GM23338 (cell line): ENCODE measurements around the gene POLR2H. TPM values are rescaled to one million over a fixed set of nuclear protein-coding genes. Genes with fewer than 3 reads are reported as not detected.

Source experiments
- ATAC-seq: fragments of 200-7000 bp; cut with Tn5 transposase; 3 replicates; pipeline ENCODE4 v1.9.1; 2020
- DNase-seq: peaks from one replicate; pipeline ENCODE4 v3.0.0-alpha.2; 2015; ENCODE audit warnings: low spot score
- H2AFZ ChIP-seq: fragments of 200-600 bp; sonication (generic); 2 replicates; pipeline ENCODE4 v1.8.0; 2016; ENCODE audit warnings: antibody characterized with exemption, mild to moderate bottlenecking, moderate library complexity
- H3F3A ChIP-seq: fragments of 200-600 bp; sonication (generic); replicated peaks from 2 replicates; pipeline ENCODE4 v1.8.0; 2017; ENCODE audit warnings: antibody characterized with exemption, mixed run types, low read depth
- H3K27ac ChIP-seq: fragments of 200-600 bp; sonication (generic); 2 replicates; pipeline ENCODE4 v1.6.1; 2016; ENCODE audit warnings: low read depth
- H3K27me3 ChIP-seq: fragments of 200-600 bp; sonication (generic); 2 replicates; pipeline ENCODE4 v1.8.0; 2016; ENCODE audit warnings: mild to moderate bottlenecking, mixed run types, moderate library complexity; ENCODE audit not compliant: insufficient read depth
- H3K36me3 ChIP-seq: fragments of 200-600 bp; sonication (generic); 2 replicates; pipeline ENCODE4 v1.8.0; 2016; ENCODE audit warnings: mild to moderate bottlenecking; ENCODE audit not compliant: insufficient read depth
- H3K4me1 ChIP-seq: fragments of 200-600 bp; sonication (generic); 2 replicates; pipeline ENCODE4 v1.8.0; 2016; ENCODE audit warnings: mild to moderate bottlenecking, moderate library complexity; ENCODE audit not compliant: insufficient read depth
- H3K4me2 ChIP-seq: fragments of 200-600 bp; sonication (generic); 2 replicates; pipeline ENCODE4 v1.7.1; 2017; ENCODE audit warnings: mixed run types
- H3K4me3 ChIP-seq: fragments of 200-600 bp; sonication (generic); 2 replicates; pipeline ENCODE4 v1.6.1; 2016; ENCODE audit warnings: mixed run types
- H3K79me2 ChIP-seq: fragments of 200-600 bp; sonication (generic); replicated peaks from 2 replicates; pipeline ENCODE4 v1.8.0; 2017; ENCODE audit warnings: mild to moderate bottlenecking; ENCODE audit not compliant: insufficient read depth
- H3K9me2 ChIP-seq: fragments of 200-600 bp; sonication (generic); 2 replicates; pipeline ENCODE4 v1.8.0; 2017; ENCODE audit not compliant: insufficient read depth
- H4K20me1 ChIP-seq: fragments of 200-600 bp; sonication (generic); replicated peaks from 2 replicates; pipeline ENCODE4 v1.8.0; 2017; ENCODE audit warnings: mild to moderate bottlenecking; ENCODE audit not compliant: insufficient read depth
- H3K27ac Mint-ChIP-seq: 2 replicates; pipeline ENCODE4 v1.8.0; 2020; ENCODE audit warnings: inconsistent platforms, mild to moderate bottlenecking, moderate library complexity, mixed read lengths
- H3K27me3 Mint-ChIP-seq: 3 replicates; pipeline ENCODE4 v1.8.0; 2022; ENCODE audit warnings: low read depth, mild to moderate bottlenecking, moderate library complexity, mixed read lengths, inconsistent platforms; ENCODE audit not compliant: insufficient read depth, poor library complexity
- H3K36me3 Mint-ChIP-seq: 3 replicates; pipeline ENCODE4 v1.8.0; 2021; ENCODE audit warnings: low read depth, mild to moderate bottlenecking, inconsistent platforms, moderate library complexity, mixed read lengths
- H3K4me1 Mint-ChIP-seq: 3 replicates; pipeline ENCODE4 v1.8.0; 2020; ENCODE audit warnings: mild to moderate bottlenecking, inconsistent platforms, mixed read lengths
- H3K4me3 Mint-ChIP-seq: 3 replicates; pipeline ENCODE4 v1.8.0; 2021; ENCODE audit warnings: moderate library complexity, mild to moderate bottlenecking, inconsistent platforms, mixed read lengths
- H3K9me3 Mint-ChIP-seq: 3 replicates; pipeline ENCODE4 v1.8.0; 2020; ENCODE audit warnings: moderate library complexity, mild to moderate bottlenecking, inconsistent platforms, mixed read lengths
- CREB1 ChIP-seq: fragments of 250-450 bp; sonication (Bioruptor Pico); IDR thresholded peaks from 2 replicates; pipeline ENCODE4 v1.5.0; 2020; ENCODE audit warnings: low read depth, mild to moderate bottlenecking, moderate library complexity
- CTCF ChIP-seq, 2 experiments: fragments of 200-600 bp in 1 of 2; sonication (generic) in 1 of 2; conservative IDR thresholded peaks; 2 replicates each; pipeline versions ENCODE4 v1.5.1 to v1.6.1; 2016 to 2017; ENCODE audit warnings: antibody characterized with exemption in 2 of 2, low read depth in 2 of 2, mild to moderate bottlenecking in 2 of 2, moderate library complexity in 1 of 2
- ETS1 ChIP-seq: IDR thresholded peaks from 2 replicates; pipeline ENCODE4 v1.6.1; 2016; ENCODE audit warnings: antibody characterized with exemption
- EZH2 ChIP-seq: fragments of 200-600 bp; sonication (generic); IDR thresholded peaks from one replicate; pipeline ENCODE4 v1.8.0; 2017; ENCODE audit warnings: antibody characterized with exemption, mild to moderate bottlenecking, low read depth; ENCODE audit not compliant: unreplicated experiment
- EZH2phosphoT487 ChIP-seq: fragments of 200-600 bp; sonication (generic); IDR thresholded peaks from one replicate; pipeline ENCODE4 v1.8.1; 2018; ENCODE audit warnings: antibody characterized with exemption; ENCODE audit not compliant: unreplicated experiment
- JUNB ChIP-seq: IDR thresholded peaks from one replicate; pipeline ENCODE4 v1.6.1; 2016; ENCODE audit warnings: antibody characterized with exemption; ENCODE audit not compliant: unreplicated experiment
- NANOG ChIP-seq: IDR thresholded peaks from 2 replicates; pipeline ENCODE4 v1.6.1; 2016; ENCODE audit warnings: antibody characterized with exemption, borderline replicate concordance
- POLR2AphosphoS5 ChIP-seq: IDR thresholded peaks from 2 replicates; pipeline ENCODE4 v1.6.1; 2016; ENCODE audit warnings: antibody characterized with exemption, low read depth
- STAT1 ChIP-seq: IDR thresholded peaks from one replicate; pipeline ENCODE4 v1.6.1; 2016; ENCODE audit warnings: antibody characterized with exemption; ENCODE audit not compliant: unreplicated experiment
- ZNF114 ChIP-seq: fragments of 250-450 bp; sonication (Bioruptor Pico); IDR thresholded peaks from 2 replicates; pipeline ENCODE4 v1.5.0; 2020; ENCODE audit warnings: mild to moderate bottlenecking, moderate library complexity
- ZNF331 ChIP-seq: fragments of 250-450 bp; sonication (Bioruptor Pico); IDR thresholded peaks from 2 replicates; pipeline ENCODE4 v1.5.0; 2020; ENCODE audit warnings: low read depth, mild to moderate bottlenecking, moderate library complexity
- ZNF462 ChIP-seq: fragments of 250-450 bp; sonication (Bioruptor Pico); IDR thresholded peaks from 2 replicates; pipeline ENCODE4 v1.5.0; 2020; ENCODE audit warnings: mild to moderate bottlenecking, moderate library complexity
- polyA plus RNA-seq: library from polyadenylated mRNA; unstranded; fragments of >200 nt; fragmentation: Nextera tagmentation; extraction: Ambion mirVana; gene quantifications from 2 replicates; pipeline ENCODE4 v1.2.1, GENCODE V29; 2016
- total RNA-seq: library from RNA; depleted of rRNA; stranded (reverse); fragments of >200 nt; shearing (Covaris generic); gene quantifications from 2 replicates; pipeline ENCODE4 v1.2.3, GENCODE V29; 2014
- TF ChIP-seq, protein P1 (sequence below): IDR thresholded peaks from one replicate; pipeline ENCODE4 v1.6.1; 2018; ENCODE audit warnings: antibody characterized with exemption; ENCODE audit not compliant: unreplicated experiment

POLR2H gene
- total and polyA plus RNA-seq, 2 experiments from 2014 or later, result 190 to 199 TPM

DNA sequence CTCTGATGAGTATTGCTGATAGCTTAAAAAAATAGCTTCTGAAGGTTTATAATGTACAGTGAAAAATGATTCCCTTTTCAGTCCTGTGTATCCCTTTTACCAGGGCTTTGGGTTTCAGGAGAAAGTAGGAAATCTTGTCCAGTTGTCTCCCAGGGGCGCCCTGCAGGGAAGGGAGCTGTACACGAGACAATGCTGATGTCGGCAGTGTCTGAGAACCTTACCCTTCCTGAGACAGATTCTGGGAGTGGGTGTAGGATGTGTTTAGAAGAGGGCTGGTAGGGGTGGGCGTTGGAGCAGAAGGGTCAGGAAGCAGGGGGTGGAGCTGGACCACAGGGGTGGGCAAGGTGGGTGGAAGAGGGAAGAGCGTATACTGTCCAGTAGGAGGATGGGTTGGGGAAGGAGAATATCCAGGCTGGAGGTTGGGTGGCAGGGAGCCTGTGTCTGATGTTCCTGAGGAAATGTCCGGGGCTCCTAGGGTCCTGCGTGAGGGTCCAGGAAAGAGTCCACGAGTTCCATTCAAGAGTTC, 10.8 kb downstream of the POLR2H start:
- DNase-seq (no peak), ATAC-seq (no peak)
- H3K4me3 Mint-ChIP-seq, result no peak overlapping the region
- no peaks in the 10 kb centered on the region for H3K9me3 Mint-ChIP-seq
- no peak overlapping the region for H3K4me3 ChIP-seq
- no peak overlapping the region for H3K4me2 ChIP-seq
- no peak for TF ChIP-seq ZNF462
- no peak for TF ChIP-seq NANOG
- no peak for TF ChIP-seq ETS1
- TF ChIP-seq EZH2phosphoT487, result no peak
- TF ChIP-seq ZNF331, result no peak
- TF ChIP-seq CTCF (conservative IDR thresholded peaks at IDR 0.05; ENCODE audit: low read depth in 2 of 2), result no peak
- no peak for TF ChIP-seq JUNB
- TF ChIP-seq CREB1 (CRISPR knock-in tag), result no peak
- TF ChIP-seq ZNF114 (CRISPR knock-in tag), result no peak
- TF ChIP-seq EZH2, result no peak
- no peak for TF ChIP-seq POLR2AphosphoS5
- TF ChIP-seq, protein P1, sequence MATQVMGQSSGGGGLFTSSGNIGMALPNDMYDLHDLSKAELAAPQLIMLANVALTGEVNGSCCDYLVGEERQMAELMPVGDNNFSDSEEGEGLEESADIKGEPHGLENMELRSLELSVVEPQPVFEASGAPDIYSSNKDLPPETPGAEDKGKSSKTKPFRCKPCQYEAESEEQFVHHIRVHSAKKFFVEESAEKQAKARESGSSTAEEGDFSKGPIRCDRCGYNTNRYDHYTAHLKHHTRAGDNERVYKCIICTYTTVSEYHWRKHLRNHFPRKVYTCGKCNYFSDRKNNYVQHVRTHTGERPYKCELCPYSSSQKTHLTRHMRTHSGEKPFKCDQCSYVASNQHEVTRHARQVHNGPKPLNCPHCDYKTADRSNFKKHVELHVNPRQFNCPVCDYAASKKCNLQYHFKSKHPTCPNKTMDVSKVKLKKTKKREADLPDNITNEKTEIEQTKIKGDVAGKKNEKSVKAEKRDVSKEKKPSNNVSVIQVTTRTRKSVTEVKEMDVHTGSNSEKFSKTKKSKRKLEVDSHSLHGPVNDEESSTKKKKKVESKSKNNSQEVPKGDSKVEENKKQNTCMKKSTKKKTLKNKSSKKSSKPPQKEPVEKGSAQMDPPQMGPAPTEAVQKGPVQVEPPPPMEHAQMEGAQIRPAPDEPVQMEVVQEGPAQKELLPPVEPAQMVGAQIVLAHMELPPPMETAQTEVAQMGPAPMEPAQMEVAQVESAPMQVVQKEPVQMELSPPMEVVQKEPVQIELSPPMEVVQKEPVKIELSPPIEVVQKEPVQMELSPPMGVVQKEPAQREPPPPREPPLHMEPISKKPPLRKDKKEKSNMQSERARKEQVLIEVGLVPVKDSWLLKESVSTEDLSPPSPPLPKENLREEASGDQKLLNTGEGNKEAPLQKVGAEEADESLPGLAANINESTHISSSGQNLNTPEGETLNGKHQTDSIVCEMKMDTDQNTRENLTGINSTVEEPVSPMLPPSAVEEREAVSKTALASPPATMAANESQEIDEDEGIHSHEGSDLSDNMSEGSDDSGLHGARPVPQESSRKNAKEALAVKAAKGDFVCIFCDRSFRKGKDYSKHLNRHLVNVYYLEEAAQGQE, result no peak
- TF ChIP-seq STAT1, result no peak
- peaks cover 14% of the 10 kb centered on the region; the same call in 1 of the 2 replicates for H4K20me1 ChIP-seq
- H3K36me3 ChIP-seq, result peaks cover 10% of the 10 kb centered on the region
- H3F3A ChIP-seq, result peaks cover 11% of the 10 kb centered on the region; the same call in 1 of the 2 replicates
- H3K27ac ChIP-seq, result no peak overlapping the region
- H3K27me3 ChIP-seq, result peaks cover 3% of the 10 kb centered on the region
- H3K79me2 ChIP-seq, result no peaks in the 10 kb centered on the region
- H3K9me2 ChIP-seq, result no peaks in the 10 kb centered on the region
- H3K4me1 ChIP-seq, result peaks cover 35% of the 10 kb centered on the region
- H3K36me3 Mint-ChIP-seq, result peaks cover 22% of the 10 kb centered on the region
- peaks cover 48% of the 10 kb centered on the region for H3K4me1 Mint-ChIP-seq
- H3K27me3 Mint-ChIP-seq, result peaks cover 16% of the 10 kb centered on the region
- no peak overlapping the region for H2AFZ ChIP-seq
- no peak overlapping the region for H3K27ac Mint-ChIP-seq
